KMS-11 (cell line): Measurements from ENCODE around the gene WDR55.

Source experiments
- H2AFZ ChIP-seq: fragments of 200-600 bp; sonication (generic); 2 replicates; pipeline ENCODE4 v1.6.1; 2016; ENCODE audit warnings: antibody characterized with exemption, mixed run types, low read depth
- H3K27ac ChIP-seq: fragments of 200-600 bp; sonication (generic); 2 replicates; pipeline ENCODE4 v1.6.1; 2016; ENCODE audit warnings: mild to moderate bottlenecking, mixed run types
- H3K27me3 ChIP-seq: fragments of 200-600 bp; sonication (generic); 2 replicates; pipeline ENCODE4 v1.6.1; 2017; ENCODE audit warnings: mild to moderate bottlenecking, low read depth, mixed run types, moderate library complexity; ENCODE audit not compliant: insufficient read depth
- H3K36me3 ChIP-seq: fragments of 200-600 bp; sonication (generic); 2 replicates; pipeline ENCODE4 v1.6.1; 2017; ENCODE audit warnings: mild to moderate bottlenecking, mixed run types; ENCODE audit not compliant: insufficient read depth
- H3K4me1 ChIP-seq: fragments of 200-600 bp; sonication (generic); 2 replicates; pipeline ENCODE4 v1.6.1; 2016; ENCODE audit warnings: mild to moderate bottlenecking, low read depth, mixed run types; ENCODE audit not compliant: poor library complexity, severe bottlenecking
- H3K4me2 ChIP-seq: fragments of 200-600 bp; sonication (generic); 2 replicates; pipeline ENCODE4 v1.7.0; 2016; ENCODE audit warnings: mild to moderate bottlenecking, mixed run types
- H3K4me3 ChIP-seq: fragments of 200-600 bp; sonication (generic); IDR thresholded peaks from 2 replicates; pipeline ENCODE4 v1.6.1; 2017; ENCODE audit warnings: low read depth, low read length, mixed read lengths; ENCODE audit not compliant: insufficient read depth
- H3K79me2 ChIP-seq: fragments of 200-600 bp; sonication (generic); 2 replicates; pipeline ENCODE4 v1.6.1; 2016; ENCODE audit warnings: low read depth, mixed run types; ENCODE audit not compliant: insufficient read depth
- H3K9ac ChIP-seq: fragments of 200-600 bp; sonication (generic); 2 replicates; pipeline ENCODE4 v1.6.1; 2016; ENCODE audit warnings: mild to moderate bottlenecking, mixed run types
- H4K20me1 ChIP-seq: fragments of 200-600 bp; sonication (generic); 2 replicates; pipeline ENCODE4 v1.6.1; 2016; ENCODE audit warnings: mild to moderate bottlenecking, mixed run types; ENCODE audit not compliant: insufficient read depth
- CTCF ChIP-seq: fragments of 200-600 bp; sonication (generic); conservative IDR thresholded peaks from 2 replicates; pipeline ENCODE4 v1.6.1; 2017; ENCODE audit warnings: low read depth, mild to moderate bottlenecking, antibody characterized with exemption, low read length, moderate library complexity, mixed read lengths

The WDR55 gene

GRCh38 chr5:140678993-140679392, 14.3 kb downstream of the WDR55 start:
- Histone ChIP-seq H3K36me3 (no peaks in the 10 kb centered on the region), H3K4me2 (no peak overlapping the region)

GRCh38 chr5:140690376-140690932, 25.8 kb downstream of the WDR55 start:
- peak overlapping the region; percentile 69 for H3K9ac ChIP-seq
- no peaks in the 10 kb centered on the region for H3K27me3 ChIP-seq
- peaks cover 19% of the 10 kb centered on the region for H3K4me1 ChIP-seq
- no peak for TF ChIP-seq CTCF
- H3K36me3 ChIP-seq, result no peaks in the 10 kb centered on the region
- peak overlapping the region; percentile 95 for H3K4me2 ChIP-seq
- peaks cover 32% of the 10 kb centered on the region; the same call in 1 of the 2 replicates for H3K79me2 ChIP-seq
- no peak overlapping the region for H3K4me3 ChIP-seq
- peak overlapping the region; percentile 60 for H3K27ac ChIP-seq
- H4K20me1 ChIP-seq, result no peaks in the 10 kb centered on the region
- peak overlapping the region; percentile 93; the same call in 1 of the 2 replicates for H2AFZ ChIP-seq

More at GRCh38 chr5:140678993-140679392, 14.3 kb downstream of the WDR55 start:
- H2AFZ ChIP-seq, result no peak overlapping the region
- H3K79me2 ChIP-seq, result no peaks in the 10 kb centered on the region
- no peak overlapping the region for H3K27ac ChIP-seq
- no peak overlapping the region for H3K9ac ChIP-seq
- no peak overlapping the region for H3K4me3 ChIP-seq
- no peaks in the 10 kb centered on the region for H3K27me3 ChIP-seq
- H3K4me1 ChIP-seq, result peaks cover 4% of the 10 kb centered on the region
- H4K20me1 ChIP-seq, result no peaks in the 10 kb centered on the region
- no peak for TF ChIP-seq CTCF

GRCh38 chr5:140690941-140691924, 26.5 kb downstream of the WDR55 start, which contains the start of the genes HARS1 and HARS2:
TSS of gene HARS1 (minus strand) at chr5:140691370. CDS start at chr5:140691304, 66 bp downstream.
TSS of gene HARS2 (plus strand) at chr5:140691455. CDS start at chr5:140691649, 194 bp downstream.
- H3K4me3 ChIP-seq, result no peak within 1 kb of the TSS
- H3K27ac ChIP-seq, result peak within 1 kb of the TSS; percentile 60
- no peaks in the 10 kb centered on the region for H4K20me1 ChIP-seq
- peaks cover 32% of the 10 kb centered on the region; the same call in 1 of the 2 replicates for H3K79me2 ChIP-seq
- H2AFZ ChIP-seq, result peak within 1 kb of the TSS; percentile 93
- H3K4me2 ChIP-seq, result peak within 1 kb of the TSS; percentile 95
- TF ChIP-seq CTCF, result no peak
- H3K4me1 ChIP-seq, result peaks cover 19% of the 10 kb centered on the region
- H3K27me3 ChIP-seq, result no peaks in the 10 kb centered on the region
- peak within 1 kb of the TSS; percentile 69 for H3K9ac ChIP-seq
- no peaks in the 10 kb centered on the region for H3K36me3 ChIP-seq

GRCh38 chr5:140694276-140694675, 29.6 kb downstream of the WDR55 start:
- Histone ChIP-seq H3K36me3 (0 out of 2 replicates have a peak, but pooled peaks cover 4% of the 10 kb centered on the region), H3K27me3 (no peaks in the 10 kb centered on the region), H4K20me1 (no peaks in the 10 kb centered on the region), H3K79me2 (peaks cover 31% of the 10 kb centered on the region; the same call in 1 of the 2 replicates), H3K4me3 (no peak overlapping the region), H3K4me1 (peaks cover 12% of the 10 kb centered on the region), H3K27ac (no peak overlapping the region), H2AFZ (no peak overlapping the region), H3K4me2 (no peak overlapping the region), H3K9ac (no peak overlapping the region)
- TF ChIP-seq CTCF, result no peak
